COLO668 (cell line): ENCODE results near the gene SMKR1.
A peak's percentile ranks its signal among the peaks of the same experiment; 100 is the strongest.
"Not testable (repeated sequence)": the region's sequence is repeated elsewhere in the genome, so short reads cannot be mapped to it uniquely, and the experiment has no call there.

Experiments used
- DNase-seq: peaks from one replicate; lab custom pipeline; 2025; ENCODE audit not compliant: unreplicated experiment; lab: John Stamatoyannopoulos, UW

Gene SMKR1

DNA sequence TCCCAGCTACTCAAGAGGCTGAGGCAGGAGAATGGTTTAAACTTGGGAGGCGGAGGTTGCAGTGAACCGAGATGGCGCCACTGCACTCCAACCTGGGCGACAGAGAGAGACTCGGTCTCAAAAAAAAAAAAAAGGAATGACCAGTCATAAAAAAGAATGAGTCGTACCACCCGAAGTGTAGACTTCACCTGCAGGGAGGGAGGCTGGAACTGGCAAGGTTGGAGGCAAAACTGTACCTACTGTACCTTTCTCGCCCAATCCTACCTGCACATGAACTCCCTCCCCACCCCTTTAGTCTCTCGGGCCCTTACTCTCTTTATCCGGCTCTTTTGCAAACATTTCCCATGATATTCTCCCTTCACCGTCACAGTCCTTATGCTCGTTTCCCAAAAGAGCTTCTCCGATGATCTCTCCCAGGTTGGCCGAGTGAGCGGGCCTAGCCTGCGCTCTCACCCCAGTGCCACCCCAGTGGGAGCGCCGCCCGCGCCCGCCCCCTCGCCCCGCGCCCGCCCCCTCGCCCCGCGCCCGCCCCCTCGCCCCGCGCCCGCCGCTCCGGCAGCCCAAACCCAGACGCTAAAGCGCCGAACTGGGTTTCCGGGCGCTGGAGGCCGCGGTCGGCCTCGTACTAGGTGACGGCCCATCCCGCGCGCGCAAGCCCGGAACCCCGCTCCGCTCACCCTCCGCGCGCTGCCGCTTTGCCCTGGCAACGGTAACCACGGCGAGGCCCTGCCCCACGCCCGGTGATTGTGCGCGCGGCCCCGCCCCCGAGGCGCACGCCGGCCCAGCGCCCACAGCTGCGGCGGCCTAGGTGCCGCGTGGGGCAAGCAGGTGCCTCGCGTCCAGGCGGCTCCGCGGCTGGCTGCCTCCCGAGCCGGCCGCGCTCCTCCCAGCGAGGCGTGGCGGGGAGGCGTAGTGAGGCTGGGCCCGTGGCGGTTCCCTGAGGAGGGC is at the start of gene SMKR1:
TSS of gene SMKR1 (plus strand) at position 772 of the 948 bp plus-strand sequence. CDS start 294 bp downstream, outside the sequence.
- DNase-seq = peak; percentile 95

GRCh38 chr7:129452589-129453231 is 49.6 kb upstream of the SMKR1 start:
- no peak for DNase-seq

GRCh38 chr7:129453510-129454248 is 48.7 kb upstream of the SMKR1 start:
- no peak for DNase-seq

DNA sequence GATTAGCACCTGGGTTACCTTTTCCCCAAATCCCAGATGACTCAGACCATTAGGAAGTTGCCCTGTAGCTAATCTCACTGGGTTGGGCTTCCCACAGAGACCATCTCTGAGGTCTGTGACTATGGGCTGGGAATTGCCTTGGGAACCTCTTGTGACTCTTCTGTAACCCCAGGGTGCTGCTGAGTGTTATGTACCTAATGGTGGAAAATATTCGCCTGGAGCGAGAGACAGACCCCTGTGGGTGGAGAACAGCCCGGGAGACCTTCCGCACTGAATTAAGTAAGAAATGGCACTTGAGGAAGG is 48.1 kb upstream of the SMKR1 start:
- no peak for DNase-seq

- no peak for DNase-seq
These were observed 45.9 kb upstream of the SMKR1 start for GRCh38 chr7:129456421-129456820.

- no peak for DNase-seq
These were observed 45.2 kb upstream of the SMKR1 start for GRCh38 chr7:129457101-129457500.

DNA sequence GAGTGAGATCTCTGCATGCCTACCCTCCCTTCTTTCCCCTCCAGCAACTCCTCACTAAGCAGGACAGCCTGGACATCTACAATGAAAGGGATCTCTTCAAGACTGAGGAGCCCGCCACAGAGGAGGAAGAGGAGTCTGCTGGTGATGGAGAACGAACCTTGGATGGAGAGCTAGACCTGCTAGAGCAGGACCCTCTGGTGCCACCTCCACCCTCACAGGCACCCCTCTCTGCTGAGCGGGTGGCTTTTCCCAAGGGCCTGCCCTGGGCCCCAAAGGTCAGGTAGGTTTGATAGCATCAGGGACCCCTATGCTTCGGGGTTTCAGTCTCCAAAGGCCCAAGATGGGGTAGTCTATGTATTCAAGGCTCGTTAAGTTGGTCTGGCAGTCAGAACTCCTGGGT is 44.2 kb upstream of the SMKR1 start:
- no peak for DNase-seq

DNA sequence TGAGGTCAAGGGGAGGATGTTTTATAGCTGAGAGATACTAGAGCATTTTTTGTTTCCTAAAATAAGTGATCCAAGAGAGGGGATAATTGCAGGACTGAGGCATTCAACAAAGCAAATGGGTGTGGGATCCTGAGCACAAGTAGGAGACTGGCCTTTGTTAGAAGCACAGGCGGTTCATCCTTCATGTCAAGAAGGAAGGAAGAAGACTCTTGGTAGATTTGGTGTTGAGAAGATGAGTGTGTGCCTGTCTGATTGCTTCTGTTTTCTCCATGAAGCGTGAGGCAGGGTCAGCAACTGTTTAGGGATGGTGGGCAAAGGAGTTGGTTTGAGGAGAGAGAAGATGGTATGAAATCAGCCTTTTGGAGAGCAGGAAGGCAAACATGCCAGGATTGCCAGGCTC is 40.5 kb upstream of the SMKR1 start:
- no peak for DNase-seq

DNA sequence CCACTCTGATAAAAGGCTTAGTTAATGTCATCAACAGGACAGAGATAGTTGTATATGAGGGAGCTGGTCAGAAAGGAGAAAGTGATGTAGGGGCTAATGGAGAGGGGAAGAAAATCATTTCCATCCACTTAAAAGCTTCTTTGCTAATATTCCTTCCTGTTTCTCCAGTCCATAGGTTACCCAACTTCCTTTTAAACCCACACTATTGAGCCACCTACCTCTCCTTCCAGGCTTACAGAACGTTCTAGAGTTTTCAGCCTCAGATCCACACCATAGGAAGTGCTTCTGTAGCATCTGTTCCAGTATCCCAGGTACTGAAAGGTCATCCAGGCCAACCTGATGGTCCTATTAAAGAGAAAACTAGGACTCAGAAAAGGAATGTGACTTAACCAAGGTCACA is 39.9 kb upstream of the SMKR1 start:
- DNase-seq = no peak

GRCh38 chr7:129464194-129464593 is 38.1 kb upstream of the SMKR1 start:
- DNase-seq = no peak

- no peak for DNase-seq
These were observed 37.3 kb upstream of the SMKR1 start for GRCh38 chr7:129465080-129465479.

DNA sequence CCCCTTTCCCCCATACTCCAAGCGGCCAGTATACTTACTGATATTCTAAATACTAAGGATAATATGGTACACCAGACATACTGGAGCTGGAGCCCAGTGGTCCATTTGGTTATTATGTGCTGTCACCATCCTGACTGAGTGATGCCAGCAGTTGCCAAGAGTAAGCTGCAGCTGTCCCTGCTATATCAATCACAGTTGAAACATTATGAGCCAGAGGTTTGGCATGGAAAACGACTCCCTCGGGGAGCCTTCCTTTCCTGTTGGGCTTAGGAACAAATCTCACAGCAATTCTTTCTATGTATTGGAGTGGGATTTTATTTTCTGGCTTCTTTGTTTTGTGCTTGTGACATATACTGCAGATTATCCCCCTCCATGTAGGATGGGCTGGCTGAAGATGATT is 35.5 kb upstream of the SMKR1 start:
- no peak for DNase-seq

DNA sequence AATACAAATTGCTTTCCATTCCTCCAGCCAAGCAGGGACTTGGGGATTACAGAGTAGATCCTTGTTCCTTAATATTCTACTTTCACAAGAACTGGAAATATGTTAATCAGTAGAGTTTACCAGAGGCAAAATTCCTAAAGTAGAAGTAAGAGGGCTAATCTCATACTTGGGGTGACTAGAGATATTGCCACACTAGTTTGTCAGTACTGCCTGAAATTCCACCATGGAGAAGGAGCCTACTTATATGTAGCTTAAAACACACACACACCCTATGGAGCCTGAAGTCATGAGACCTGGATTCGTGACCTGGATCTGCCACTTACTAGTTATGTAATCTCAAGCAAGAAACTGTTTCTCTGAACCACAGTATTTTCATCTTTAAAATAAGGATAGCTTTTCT is 34.2 kb upstream of the SMKR1 start:
- DNase-seq = no peak

- no peak for DNase-seq
These were observed 33.8 kb upstream of the SMKR1 start for GRCh38 chr7:129468547-129468946.

GRCh38 chr7:129469930-129470329 is 32.4 kb upstream of the SMKR1 start:
- no peak for DNase-seq

DNA sequence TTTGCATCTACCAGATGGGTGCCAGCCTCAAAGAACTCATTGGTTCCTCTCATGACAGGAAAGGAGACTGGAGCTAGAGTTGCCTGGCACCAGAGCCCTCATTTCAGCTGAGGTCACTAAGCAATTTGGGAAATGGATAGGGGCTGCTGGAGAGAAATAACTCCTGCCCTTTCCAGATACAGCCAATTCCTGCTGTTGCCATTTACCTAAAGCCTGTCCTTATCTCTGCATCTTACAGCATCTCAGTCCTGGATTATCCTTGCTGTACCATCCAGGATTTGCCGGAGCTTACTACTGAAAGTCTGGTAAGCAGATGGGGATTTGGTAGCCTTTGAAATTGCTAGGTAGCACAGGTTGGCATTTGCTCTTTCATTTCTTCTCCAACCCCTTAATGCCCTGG is 31.9 kb upstream of the SMKR1 start:
- DNase-seq = no peak

DNA sequence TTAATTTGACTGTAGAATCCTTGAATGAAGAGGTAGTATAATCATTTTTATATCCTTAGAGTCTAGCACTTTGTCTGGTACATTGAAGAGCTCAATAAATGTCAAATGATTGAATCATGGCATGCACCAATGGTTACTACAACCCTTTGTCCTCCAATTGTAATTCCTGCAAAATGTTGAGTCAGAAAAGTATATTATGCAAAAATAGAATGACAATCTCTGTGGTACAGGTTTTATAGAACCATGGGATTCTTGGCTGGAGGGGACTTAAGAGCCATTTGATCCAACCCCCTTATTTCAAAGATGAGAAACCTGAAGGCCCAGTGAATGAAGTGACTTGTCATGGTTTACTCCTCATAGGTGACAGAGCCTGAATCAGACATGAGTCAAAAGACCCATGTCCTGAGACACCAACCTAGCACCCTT is 30.9 kb upstream of the SMKR1 start:
- DNase-seq = no peak

- not testable (repeated sequence) for DNase-seq
These were observed 26.4 kb upstream of the SMKR1 start for GRCh38 chr7:129475931-129476330.

DNA sequence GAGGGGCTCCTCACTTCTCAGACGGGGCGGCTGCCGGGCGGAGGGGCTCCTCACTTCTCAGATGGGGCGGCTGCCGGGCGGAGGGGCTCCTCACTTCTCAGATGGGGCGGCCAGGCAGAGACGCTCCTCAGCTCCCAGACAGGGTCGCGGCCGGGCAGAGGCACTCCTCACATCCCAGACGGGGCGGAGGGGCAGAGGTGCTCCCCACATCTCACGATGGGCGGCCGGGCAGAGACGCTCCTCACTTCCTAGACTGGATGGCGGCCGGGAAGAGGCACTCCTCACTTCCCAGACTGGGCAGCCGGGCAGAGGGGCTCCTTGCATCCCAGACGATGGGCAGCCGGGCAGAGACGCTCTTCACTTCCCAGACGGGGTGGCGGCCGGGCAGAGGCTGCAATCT is 25.9 kb upstream of the SMKR1 start:
- not testable (repeated sequence) for DNase-seq

DNA sequence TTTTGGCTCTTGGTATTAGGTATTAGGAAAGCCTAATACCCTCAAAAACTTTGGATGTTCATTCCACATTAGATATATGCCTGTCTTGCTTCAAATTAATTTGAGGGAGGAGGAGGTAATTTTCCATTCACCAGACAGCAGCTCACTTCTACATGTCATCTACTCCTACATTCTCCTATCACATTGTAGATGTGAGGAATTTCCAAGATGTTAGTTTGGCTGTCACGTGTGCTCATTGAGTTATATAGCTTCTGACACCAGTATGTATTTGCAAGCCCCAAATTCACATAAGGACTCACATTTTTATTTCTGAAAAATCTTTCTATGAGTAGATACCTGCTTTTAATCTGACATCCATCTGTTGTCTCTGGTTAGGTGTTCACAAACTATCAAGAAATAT is 22.5 kb upstream of the SMKR1 start:
- DNase-seq = no peak

GRCh38 chr7:129480674-129481363 is 21.5 kb upstream of the SMKR1 start:
- DNase-seq = no peak
